Esophagus (tissue), 2 donors: ENCODE measurements around the gene TRIP4. TPM values are rescaled to one million over a fixed set of nuclear protein-coding genes. Genes with fewer than 3 reads are reported as not detected.

Source experiments
- H3K27ac ChIP-seq, 2 donors: one replicate each; pipeline ENCODE4 v1.5.1; 2013; ENCODE audit warnings: low read depth in 2 of 2, mild to moderate bottlenecking in 2 of 2, inconsistent platforms in 1 of 2, low read length in 1 of 2, moderate library complexity in 1 of 2
- H3K27me3 ChIP-seq, 2 donors: one replicate each; pipeline ENCODE4 v1.6.1; 2013; ENCODE audit warnings: low read length in 2 of 2, control low read depth in 1 of 2, mild to moderate bottlenecking in 1 of 2; ENCODE audit not compliant: insufficient read depth in 2 of 2, control insufficient read depth in 1 of 2
- H3K36me3 ChIP-seq, 2 donors: one replicate each; pipeline ENCODE4 v1.6.1; 2013; ENCODE audit warnings: low read length in 1 of 2; ENCODE audit not compliant: control insufficient read depth in 2 of 2, insufficient read depth in 2 of 2
- H3K4me1 ChIP-seq, 2 donors: one replicate each; pipeline ENCODE4 v1.6.1; 2013; ENCODE audit warnings: low read length in 1 of 2; ENCODE audit not compliant: control insufficient read depth in 2 of 2, insufficient read depth in 2 of 2
- H3K4me3 ChIP-seq, 2 donors: one replicate each; pipeline ENCODE4 v1.5.1; 2013; ENCODE audit warnings: low read length in 2 of 2, mild to moderate bottlenecking in 2 of 2, low read depth in 1 of 2, moderate library complexity in 1 of 2
- H3K9me3 ChIP-seq, 2 donors: one replicate each; pipeline ENCODE4 v1.6.1; 2013; ENCODE audit warnings: mild to moderate bottlenecking in 2 of 2, low read depth in 1 of 2, low read length in 1 of 2, moderate library complexity in 1 of 2; ENCODE audit not compliant: control insufficient read depth in 2 of 2, insufficient read depth in 1 of 2
- WGBS, 2 donors: extraction: QIAGEN DNeasy Blood & Tissue Kit; methylation state at CpG; one replicate each; pipeline ENCODE4 v1.1.7; 2013; 5-methylcytosine and 5-hydroxymethylcytosine counted together
- polyA plus RNA-seq, 2 donors: library from polyadenylated mRNA; stranded (reverse); fragments of 200-250 nt; gene quantifications; one replicate each; pipeline ENCODE4 v1.2.3, GENCODE V29; 2013
- donor health status: healthy with polysubstance abuse.
- donor health status: Bipolar disorder and iron deficiency.

The TRIP4 gene
- polyA plus RNA-seq, 2 donors: 14.7 to 19.2 TPM

DNA sequence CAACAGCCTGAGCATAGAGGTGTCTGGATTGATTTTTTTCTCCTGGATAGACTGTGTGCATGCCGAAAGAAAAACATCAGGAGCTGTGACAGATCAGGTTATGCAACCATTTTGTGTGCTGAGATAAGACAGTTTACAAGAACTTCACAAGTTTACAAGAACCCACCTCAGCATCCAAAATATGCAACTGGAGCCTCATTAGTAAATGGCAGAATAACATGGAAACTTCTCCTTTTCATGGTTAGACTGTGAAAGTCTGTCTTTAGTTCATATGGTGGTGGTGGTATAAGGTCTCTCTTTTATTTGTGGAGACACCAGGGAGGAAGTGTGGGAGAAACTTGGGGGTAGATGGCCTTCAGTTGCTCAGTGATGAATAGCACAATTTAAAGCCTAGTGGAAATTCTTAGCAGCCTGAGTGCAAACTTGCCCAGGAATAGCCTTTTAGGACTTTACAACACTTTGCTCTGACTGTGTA lies 69.0 kb downstream of the TRIP4 start:
- no peaks in the 10 kb centered on the region for H3K9me3 ChIP-seq
- no peaks in the 10 kb centered on the region for H3K27me3 ChIP-seq
- 43 to 47% methylated on average over 1 of the region's 1 CpG for WGBS, 2 donors
- H3K4me3 ChIP-seq: no peak overlapping the region
- no peaks in the 10 kb centered on the region for H3K36me3 ChIP-seq
- no peak overlapping the region for H3K27ac ChIP-seq
- peaks cover 0 to under 1% of the 10 kb centered on the region in 2 donors for H3K4me1 ChIP-seq

DNA sequence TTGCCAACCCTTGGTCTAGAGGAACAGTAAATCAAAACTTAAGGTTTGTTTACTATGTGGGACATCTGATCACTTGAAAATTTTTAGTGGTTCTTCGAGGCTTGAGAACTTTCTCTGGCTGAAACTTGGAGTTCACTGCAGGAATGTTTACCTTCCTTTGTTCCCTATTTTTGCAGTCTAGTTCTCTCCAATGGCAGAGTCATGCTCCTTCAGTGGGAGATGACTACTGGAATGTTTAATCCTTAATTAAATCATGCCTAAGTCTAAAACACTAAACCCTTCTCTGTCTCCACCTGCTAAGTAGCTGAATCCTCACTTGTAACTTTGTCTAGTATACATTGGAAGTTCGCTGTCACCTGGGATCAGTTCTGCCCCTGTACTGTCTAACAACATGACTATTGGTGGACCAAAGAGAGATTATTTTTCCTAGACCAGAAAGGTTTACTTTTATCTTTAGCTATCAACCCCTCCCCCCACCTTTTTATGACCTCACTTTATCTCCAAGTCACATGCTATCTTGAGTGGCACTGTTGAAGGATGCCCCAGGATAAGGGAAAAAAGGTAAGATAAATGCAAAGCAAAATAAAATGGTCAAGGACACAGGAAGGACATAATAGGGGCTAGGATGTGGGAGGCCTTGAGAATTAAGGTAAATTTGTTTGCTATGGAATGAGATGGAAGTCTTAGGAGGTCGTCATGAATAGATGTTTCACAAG lies 71.6 kb downstream of the TRIP4 start:
- Histone ChIP-seq H3K36me3 (no peaks in the 10 kb centered on the region), H3K4me3 (no peak overlapping the region), H3K9me3 (no peaks in the 10 kb centered on the region), H3K4me1 (peaks cover 3 to 6% of the 10 kb centered on the region in 2 donors), H3K27me3 (no peaks in the 10 kb centered on the region), H3K27ac (no peak overlapping the region)
- WGBS, 2 donors: 50 to 54% methylated on average over 3 of the region's 3 CpGs

DNA sequence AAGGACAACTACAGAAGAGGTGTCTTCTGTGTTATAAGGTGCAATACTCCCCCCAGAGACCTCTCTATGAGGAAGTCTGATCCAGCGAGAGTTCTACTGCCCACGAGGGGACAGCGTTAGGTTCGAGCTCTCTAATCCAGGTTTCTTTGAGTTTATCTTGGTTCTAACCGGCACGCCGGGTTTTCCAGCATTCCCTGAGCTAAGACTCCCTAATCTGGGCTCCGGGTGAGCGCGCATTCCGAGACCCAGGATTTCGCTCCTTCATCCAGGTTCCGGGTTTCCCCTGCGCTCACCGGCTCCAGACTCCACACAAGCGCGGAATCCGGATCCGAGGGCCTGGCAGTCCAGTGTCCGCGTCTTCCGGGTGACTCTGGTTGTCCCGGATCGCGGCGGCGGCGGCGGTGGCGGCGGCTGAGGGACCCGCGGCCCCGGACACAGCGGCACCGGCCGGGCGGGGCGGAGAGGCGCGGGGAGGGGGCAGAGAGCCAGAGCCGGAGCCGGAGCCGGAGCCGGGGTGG lies 72.6 kb downstream of the TRIP4 start, which contains the start of gene ZNF609:
ZNF609 (plus strand) TSS at position 373 of the 518 bp plus-strand sequence. CDS start 38,842 bp downstream, outside the sequence.
- Histone ChIP-seq H3K4me1 (peaks cover 3 to 7% of the 10 kb centered on the region in 2 donors), H3K36me3 (no peaks in the 10 kb centered on the region), H3K27ac (peak within 1 kb of the TSS; percentile 78 to 86), H3K27me3 (no peaks in the 10 kb centered on the region), H3K9me3 (no peaks in the 10 kb centered on the region), H3K4me3 (peak within 1 kb of the TSS; percentile 58 to 93)
- WGBS, 2 donors: 1% methylated on average over 27 to 45 of the region's 45 CpGs

DNA sequence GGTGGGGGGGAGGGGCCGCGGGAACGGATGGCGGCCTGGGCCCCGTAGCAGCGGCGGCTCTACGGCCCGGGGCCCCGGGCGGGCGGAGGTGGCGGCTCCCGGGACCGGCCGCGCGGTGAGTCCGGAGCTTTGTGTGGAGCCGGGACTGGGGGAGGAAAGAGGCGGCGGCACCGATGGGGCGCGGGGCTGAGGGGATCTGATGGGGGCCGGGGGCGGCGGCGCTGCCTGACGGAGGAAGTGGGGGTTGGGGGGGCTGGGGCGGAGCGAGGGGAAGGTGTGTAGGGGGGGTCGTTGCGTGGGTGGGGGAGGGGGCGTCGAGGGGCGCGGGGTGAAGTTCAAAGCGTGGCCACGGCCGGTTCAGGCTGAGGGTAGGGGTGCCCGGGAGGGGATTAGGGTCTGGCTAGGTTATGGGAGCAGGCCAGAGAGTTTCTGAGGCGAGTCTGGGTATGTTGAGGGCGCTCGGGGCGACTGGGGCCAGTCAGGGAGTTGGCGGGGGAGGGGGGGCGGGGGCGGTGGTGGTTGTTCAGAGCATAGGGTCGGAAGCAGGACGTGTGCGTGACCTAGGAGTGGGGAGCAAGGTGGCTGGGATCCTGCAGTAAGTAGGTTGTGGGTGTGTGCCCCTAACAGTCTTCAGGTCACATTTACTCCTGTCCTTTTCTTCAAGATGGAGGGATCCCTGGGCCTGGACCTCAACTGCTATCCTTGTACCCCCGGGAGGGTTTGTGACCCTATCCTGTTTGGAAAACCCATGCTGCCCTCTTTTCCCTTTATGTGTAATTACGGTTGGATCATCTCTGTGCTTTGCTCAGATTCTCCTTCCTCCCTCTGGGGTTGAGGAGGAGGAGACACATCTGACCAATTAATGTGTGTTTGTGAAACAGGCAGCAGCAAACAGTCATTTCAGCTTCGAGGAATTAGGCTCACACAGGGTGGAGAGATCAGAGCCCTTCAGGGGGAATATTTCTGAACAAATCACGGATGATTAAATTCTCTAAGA lies 73.4 kb downstream of the TRIP4 start:
- peaks cover 3 to 7% of the 10 kb centered on the region in 2 donors for H3K4me1 ChIP-seq
- H3K9me3 ChIP-seq: no peaks in the 10 kb centered on the region
- peak overlapping the region; percentile 78 to 86 for H3K27ac ChIP-seq
- no peaks in the 10 kb centered on the region for H3K27me3 ChIP-seq
- peak overlapping the region; percentile 58 to 93 for H3K4me3 ChIP-seq
- WGBS, 2 donors: 1 to 2% methylated on average over 39 to 55 of the region's 56 CpGs
- no peaks in the 10 kb centered on the region for H3K36me3 ChIP-seq

DNA sequence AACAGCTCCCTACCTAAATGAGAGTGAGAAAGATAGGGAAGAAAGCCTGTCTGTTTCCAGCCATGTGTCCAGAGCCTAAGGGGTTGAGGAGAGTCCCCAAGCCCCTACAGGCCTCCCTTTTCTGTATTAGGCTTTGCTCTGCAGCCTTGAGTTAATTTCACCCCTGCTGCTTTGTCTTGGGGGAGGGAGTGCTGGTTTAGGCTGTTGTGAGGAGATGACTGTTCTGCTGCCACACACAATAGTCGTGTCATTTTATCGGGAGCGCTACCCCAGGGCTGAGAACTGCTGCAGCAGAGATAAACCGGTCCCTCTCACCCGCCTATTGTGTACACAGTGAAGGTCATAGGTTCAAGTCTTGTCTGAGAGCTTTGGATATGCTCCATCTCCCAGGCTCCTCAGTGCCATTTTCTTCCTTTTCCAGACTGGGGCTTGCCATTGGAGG lies 74.1 kb downstream of the TRIP4 start:
- 8 to 13% methylated on average over 5 of the region's 5 CpGs for WGBS, 2 donors
- peaks cover 3 to 7% of the 10 kb centered on the region in 2 donors for H3K4me1 ChIP-seq

DNA sequence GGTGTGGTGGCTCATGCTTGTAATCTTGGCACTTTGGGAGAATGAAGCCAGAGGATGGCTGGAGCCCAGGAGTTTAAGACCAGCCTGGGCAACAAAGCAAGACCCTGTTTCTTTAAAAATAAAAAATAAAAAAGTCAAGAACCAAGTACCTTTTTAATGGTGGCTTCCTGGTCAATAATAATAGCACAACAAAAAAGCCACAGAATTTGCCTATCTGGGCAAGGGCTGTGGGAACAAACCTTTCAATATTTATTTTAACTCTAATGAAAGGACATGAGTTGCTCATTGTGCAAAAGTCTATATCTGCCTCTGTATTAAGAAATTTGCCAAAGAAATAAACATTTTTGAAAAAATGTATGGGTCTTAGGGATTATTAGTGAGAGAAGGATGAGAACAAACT lies 74.9 kb downstream of the TRIP4 start:
- Histone ChIP-seq H3K4me1 (peaks cover 3 to 7% of the 10 kb centered on the region in 2 donors), H3K4me3 (no peak overlapping the region)

More for the DNA sequence above, 74.1 kb downstream of the TRIP4 start:
- Histone ChIP-seq H3K27me3 (no peaks in the 10 kb centered on the region), H3K27ac (peak overlapping the region; percentile 78 to 86), H3K9me3 (no peaks in the 10 kb centered on the region), H3K4me3 (peak overlapping the region; percentile 43 to 93), H3K36me3 (no peaks in the 10 kb centered on the region)

DNA sequence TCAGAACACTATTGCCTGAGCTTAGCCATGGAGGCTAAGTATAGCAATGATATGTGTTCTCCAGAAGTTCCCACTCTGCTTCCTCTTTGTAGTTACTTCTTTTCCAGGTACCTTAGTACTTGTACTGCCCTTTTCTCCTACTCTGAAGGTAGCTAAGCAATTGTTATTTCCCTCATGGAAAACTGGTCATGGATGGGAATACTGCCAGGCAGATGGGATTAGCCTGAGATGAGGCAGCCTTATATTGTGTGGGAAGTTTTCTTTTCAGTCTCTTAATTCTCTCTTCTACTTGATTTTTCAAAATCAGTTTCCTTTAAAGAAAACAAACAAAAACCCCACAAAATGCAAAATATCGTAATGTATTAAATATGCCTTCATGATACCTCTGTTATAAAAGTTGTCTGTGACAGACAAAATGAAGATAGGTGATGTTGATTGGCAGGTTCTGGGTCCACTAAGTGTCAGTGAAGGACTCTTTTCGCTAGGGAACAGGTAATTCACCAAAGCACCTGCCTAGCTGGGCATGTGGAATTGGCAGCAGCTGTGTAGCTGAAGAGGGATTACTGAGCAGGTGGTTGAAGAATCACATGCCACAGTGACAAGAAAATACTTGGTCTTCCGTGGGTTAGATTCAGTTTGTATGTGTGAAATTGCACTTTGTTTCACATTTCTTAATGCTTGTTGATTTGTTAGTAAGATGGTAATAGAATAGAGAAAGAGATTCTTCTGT lies 76.8 kb downstream of the TRIP4 start:
- WGBS, 2 donors: 51 to 54% methylated on average over 3 of the region's 3 CpGs
- Histone ChIP-seq H3K36me3 (no peaks in the 10 kb centered on the region), H3K4me1 (peaks cover 3 to 10% of the 10 kb centered on the region in 2 donors)

More for the DNA sequence above, 74.9 kb downstream of the TRIP4 start:
- Histone ChIP-seq H3K36me3 (no peaks in the 10 kb centered on the region), H3K9me3 (no peaks in the 10 kb centered on the region), H3K27ac (no peak overlapping the region), H3K27me3 (no peaks in the 10 kb centered on the region)

DNA sequence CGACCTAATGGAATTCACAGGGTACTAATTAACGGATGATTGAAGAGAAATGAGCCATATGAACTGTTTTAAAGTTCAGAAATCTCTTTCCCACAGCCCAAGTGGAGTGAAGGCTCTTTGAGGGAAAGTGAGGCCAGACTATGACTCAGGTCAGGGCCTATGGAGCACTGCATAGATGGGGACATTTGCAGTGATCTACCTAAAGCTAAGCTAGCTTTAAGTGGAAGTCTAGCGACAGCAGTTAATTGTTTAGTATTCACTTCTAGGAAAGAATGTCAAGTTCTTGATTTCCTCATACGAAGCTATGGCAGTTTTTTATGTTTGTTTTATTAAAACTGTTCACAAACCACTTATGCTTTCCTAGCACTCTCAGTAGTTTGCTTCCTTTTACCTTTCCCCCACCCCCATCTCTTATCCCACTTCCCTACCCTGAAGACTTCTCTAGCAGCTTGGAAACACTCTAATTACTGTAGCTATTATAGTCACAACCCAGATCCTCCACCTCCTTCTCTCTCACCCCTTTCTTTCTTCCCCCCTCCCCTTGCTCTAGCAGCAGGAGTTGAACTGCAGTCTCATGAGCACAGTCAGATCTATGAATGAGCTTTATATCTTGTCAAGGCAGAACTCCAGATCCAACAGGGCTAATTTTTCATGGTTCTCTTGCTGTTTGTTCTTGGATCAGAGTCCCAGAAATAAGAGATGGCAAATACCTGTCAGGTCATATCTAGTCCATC lies 78.9 kb downstream of the TRIP4 start:
- H3K27ac ChIP-seq: no peak overlapping the region
- 72 to 77% methylated on average over 4 of the region's 4 CpGs for WGBS, 2 donors
- peaks cover 3 to 10% of the 10 kb centered on the region in 2 donors for H3K4me1 ChIP-seq
- H3K27me3 ChIP-seq: no peaks in the 10 kb centered on the region
- H3K9me3 ChIP-seq: no peaks in the 10 kb centered on the region
- H3K4me3 ChIP-seq: no peak overlapping the region
- peaks cover 0 to 2% of the 10 kb centered on the region in 2 donors for H3K36me3 ChIP-seq

More for the DNA sequence above, 76.8 kb downstream of the TRIP4 start:
- Histone ChIP-seq H3K27me3 (no peaks in the 10 kb centered on the region), H3K27ac (no peak overlapping the region), H3K9me3 (no peaks in the 10 kb centered on the region), H3K4me3 (no peak overlapping the region)
